Ovary (tissue), 9 donors: ENCODE data around the gene KNOP1. TPM values are rescaled to one million over a fixed set of nuclear protein-coding genes. Genes with fewer than 3 reads are reported as not detected.

ENCODE experiments used
- DNase-seq, 5 donors: peaks; one replicate each; pipeline ENCODE4 v3.0.0-alpha.2; 2019 to 2020
- H3K27ac ChIP-seq, 2 donors: fragments of 200-600 bp; one replicate each; pipeline versions ENCODE4 v1.5.1 to v1.8.0; 2019 to 2022
- H3K27me3 ChIP-seq: fragments of 200-600 bp; one replicate; pipeline ENCODE4 v1.8.0; 2022
- H3K36me3 ChIP-seq: fragments of 200-600 bp; sonication (generic); one replicate; pipeline ENCODE4 v1.5.1; 2019
- H3K4me1 ChIP-seq: one replicate; pipeline ENCODE4 v1.8.1; 2013; ENCODE audit warnings: mild to moderate bottlenecking, moderate library complexity; ENCODE audit not compliant: insufficient read depth
- H3K4me3 ChIP-seq: fragments of 200-600 bp; sonication (generic); one replicate; pipeline ENCODE4 v1.5.1; 2017
- H3K9me3 ChIP-seq, 2 donors: fragments of 200-600 bp in 1 of 2; sonication (generic) in 1 of 2; one replicate each; pipeline versions ENCODE4 v1.5.1 to v1.8.1; 2013 to 2019; ENCODE audit warnings: mild to moderate bottlenecking in 1 of 2, moderate library complexity in 1 of 2
- EP300 ChIP-seq: sonication (generic); formaldehyde crosslinking; IDR thresholded peaks from one replicate; pipeline ENCODE4 v1.6.1; 2017; ENCODE audit warnings: antibody characterized with exemption
- POLR2A ChIP-seq: fragments of 450-650 bp; IDR thresholded peaks from one replicate; pipeline ENCODE4 v1.6.1; 2017; ENCODE audit warnings: antibody characterized with exemption, mild to moderate bottlenecking, moderate library complexity
- WGBS, 3 donors: extraction: QIAGEN DNeasy Blood & Tissue Kit in 1 of 3; methylation state at CpG; one replicate each; pipeline versions ENCODE4 v1.1.5 to v1.1.7; 2013 to 2017; 5-methylcytosine and 5-hydroxymethylcytosine counted together
- intact Hi-C, 4 donors: fragments of 100-400 bp; cut with DNase I; formaldehyde crosslinking; loops; one replicate each; pipeline versions ENCODE4 v1.11.0 to v1.15.1; 2022 to 2023
- polyA plus RNA-seq, 2 donors: library from polyadenylated mRNA; stranded (reverse); fragments of 200-250 nt in 1 of 2; fragments of 350-450 nt in 1 of 2; fragmentation: Illumina TruSeq in 1 of 2; extraction: RNeasy Lipid Tissue Mini Kit (QIAGEN cat#74804) in 1 of 2; gene quantifications; one replicate each; pipeline ENCODE4 v1.2.3, GENCODE V29; 2013 to 2014
- total RNA-seq, 7 donors: library from RNA; depleted of rRNA in 2 of 7; stranded (reverse); fragments of >200 nt in 2 of 7; fragmentation: NEBNext Ultra II Directional in 3 of 7; extraction: Animal tissue kit (Norgen Biotek cat#: 25700) in 3 of 7; gene quantifications; one replicate each; pipeline versions ENCODE4 v1.1.0 to v1.2.4, GENCODE V29; 2016 to 2023
- TF ChIP-seq, protein P1 (sequence below), 3 donors: fragments of 450-650 bp in 2 of 3; fragments of 200-600 bp in 1 of 3; IDR thresholded peaks; one replicate each; pipeline versions ENCODE4 v1.5.1 to v1.8.0; 2016 to 2022; ENCODE audit warnings: antibody characterized with exemption in 3 of 3, mild to moderate bottlenecking in 1 of 3
- donor health status: DM: no; HTN: no; CAD: no; lungs with moderate emphysema.
- donor health status: DM: no; HTN: no; CAD: no.
- donor health status: Bipolar disorder and iron deficiency.
- donor health status: DM: yes; HTN: yes; CAD: no.
- donor health status: DM: no; HTN: no; CAD: no.
- donor health status: DM: yes; HTN: yes; CAD: no.

The KNOP1 gene
- total and polyA plus RNA-seq, 9 donors = 6.4 to 29.9 (median 17.0) TPM

DNA sequence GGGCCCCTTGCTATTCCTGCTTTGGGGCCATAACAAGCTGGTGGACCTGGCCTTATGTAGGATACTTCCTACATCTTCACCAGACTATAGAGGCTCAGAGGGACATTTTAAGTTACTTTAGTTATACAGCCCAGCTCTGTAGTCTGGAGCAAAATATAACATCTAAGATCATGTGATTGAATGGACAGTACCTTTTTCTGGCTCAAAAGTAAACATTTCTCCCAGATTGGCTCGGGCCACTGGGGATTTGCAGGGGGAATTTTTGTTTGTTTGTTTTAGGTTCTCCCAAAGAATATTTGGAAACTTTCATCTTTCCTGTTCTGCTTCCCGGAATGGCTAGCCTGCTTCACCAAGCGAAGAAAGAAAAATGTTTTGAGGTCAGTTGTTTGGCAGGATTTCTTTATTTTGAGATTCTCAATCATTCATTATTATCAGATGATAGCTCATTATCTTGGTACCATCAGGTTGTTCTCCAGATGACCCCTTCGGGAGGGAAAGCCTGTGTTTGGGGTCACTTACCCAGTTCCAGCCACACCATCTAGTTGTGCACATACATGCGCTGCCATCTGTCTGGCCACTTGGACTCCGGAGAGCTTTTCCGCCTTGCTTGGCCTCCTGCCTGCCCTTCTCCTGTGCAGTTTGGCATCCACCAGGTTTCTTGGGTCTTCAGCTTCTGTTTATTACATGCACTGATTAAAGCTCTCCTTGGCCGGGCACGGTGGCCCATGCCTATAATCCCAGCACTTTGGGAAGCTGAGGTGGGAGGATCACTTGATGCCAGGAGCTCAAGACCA, 17.2 kb upstream of the KNOP1 start:
- 50 to 66% (median 51%) methylated on average over 9 of the region's 9 CpGs for WGBS, 3 donors
- TF ChIP-seq, protein P1, sequence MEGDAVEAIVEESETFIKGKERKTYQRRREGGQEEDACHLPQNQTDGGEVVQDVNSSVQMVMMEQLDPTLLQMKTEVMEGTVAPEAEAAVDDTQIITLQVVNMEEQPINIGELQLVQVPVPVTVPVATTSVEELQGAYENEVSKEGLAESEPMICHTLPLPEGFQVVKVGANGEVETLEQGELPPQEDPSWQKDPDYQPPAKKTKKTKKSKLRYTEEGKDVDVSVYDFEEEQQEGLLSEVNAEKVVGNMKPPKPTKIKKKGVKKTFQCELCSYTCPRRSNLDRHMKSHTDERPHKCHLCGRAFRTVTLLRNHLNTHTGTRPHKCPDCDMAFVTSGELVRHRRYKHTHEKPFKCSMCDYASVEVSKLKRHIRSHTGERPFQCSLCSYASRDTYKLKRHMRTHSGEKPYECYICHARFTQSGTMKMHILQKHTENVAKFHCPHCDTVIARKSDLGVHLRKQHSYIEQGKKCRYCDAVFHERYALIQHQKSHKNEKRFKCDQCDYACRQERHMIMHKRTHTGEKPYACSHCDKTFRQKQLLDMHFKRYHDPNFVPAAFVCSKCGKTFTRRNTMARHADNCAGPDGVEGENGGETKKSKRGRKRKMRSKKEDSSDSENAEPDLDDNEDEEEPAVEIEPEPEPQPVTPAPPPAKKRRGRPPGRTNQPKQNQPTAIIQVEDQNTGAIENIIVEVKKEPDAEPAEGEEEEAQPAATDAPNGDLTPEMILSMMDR (IDR thresholded peaks at IDR 0.05) = no peak
- no peak for TF ChIP-seq EP300
- no peak for TF ChIP-seq POLR2A
- H3K27ac ChIP-seq = no peak overlapping the region
- peaks cover 1% of the 10 kb centered on the region for H3K4me1 ChIP-seq
- no peaks in the 10 kb centered on the region for H3K27me3 ChIP-seq
- DNase-seq = no peak
- intact Hi-C loops = no loop called here
- peaks cover 3% of the 10 kb centered on the region for H3K36me3 ChIP-seq
- no peaks in the 10 kb centered on the region for H3K9me3 ChIP-seq
- H3K4me3 ChIP-seq = no peak overlapping the region

DNA sequence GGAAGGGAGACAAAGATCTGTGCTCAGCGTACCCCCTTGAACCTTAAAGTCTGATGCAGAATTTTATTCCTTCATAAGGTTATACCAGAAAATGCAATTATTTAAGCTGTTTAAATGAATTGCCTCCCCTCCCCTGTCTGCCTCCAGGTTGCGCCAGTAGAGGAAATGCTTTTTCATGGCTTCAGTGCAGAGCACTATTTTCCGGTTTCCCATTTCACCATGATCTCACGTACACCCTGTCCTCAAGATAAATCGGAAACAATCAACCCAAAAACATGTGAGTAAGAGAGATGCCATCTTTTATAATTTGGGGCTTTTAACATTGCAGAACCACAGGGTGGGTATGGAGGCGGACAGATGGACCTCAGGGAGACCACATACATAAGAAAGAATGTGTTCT, 15.5 kb upstream of the KNOP1 start:
- no peak for DNase-seq
- intact Hi-C loops = no loop called here
- Histone ChIP-seq H3K9me3 (no peaks in the 10 kb centered on the region), H3K27ac (no peak overlapping the region), H3K36me3 (peaks cover 3% of the 10 kb centered on the region), H3K4me1 (peaks cover 1% of the 10 kb centered on the region), H3K27me3 (no peaks in the 10 kb centered on the region), H3K4me3 (no peak overlapping the region)
- TF ChIP-seq EP300 (no peak), POLR2A (no peak)
- TF ChIP-seq, protein P1 (IDR thresholded peaks at IDR 0.05) = no peak
- 90 to 95% (median 94%) methylated on average over 6 of the region's 6 CpGs for WGBS, 3 donors

DNA sequence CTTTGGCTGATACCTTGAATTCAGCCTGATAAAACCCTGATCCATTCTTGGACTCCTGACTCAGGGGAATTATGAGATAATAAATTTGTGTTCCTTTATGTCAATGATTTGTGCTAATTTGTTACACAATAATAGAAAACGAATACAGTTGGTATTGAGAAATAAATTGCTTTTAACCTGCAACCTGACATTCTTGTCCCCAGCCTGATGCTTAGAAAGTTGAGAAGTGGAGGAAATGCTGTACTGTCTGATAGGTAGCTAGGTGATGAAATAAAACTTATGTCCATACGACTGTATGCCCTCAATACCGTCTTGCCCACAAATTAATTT, 10.6 kb upstream of the KNOP1 start:
- WGBS, 3 donors = 89 to 90% (median 89%) methylated on average over 3 of the region's 3 CpGs

DNA sequence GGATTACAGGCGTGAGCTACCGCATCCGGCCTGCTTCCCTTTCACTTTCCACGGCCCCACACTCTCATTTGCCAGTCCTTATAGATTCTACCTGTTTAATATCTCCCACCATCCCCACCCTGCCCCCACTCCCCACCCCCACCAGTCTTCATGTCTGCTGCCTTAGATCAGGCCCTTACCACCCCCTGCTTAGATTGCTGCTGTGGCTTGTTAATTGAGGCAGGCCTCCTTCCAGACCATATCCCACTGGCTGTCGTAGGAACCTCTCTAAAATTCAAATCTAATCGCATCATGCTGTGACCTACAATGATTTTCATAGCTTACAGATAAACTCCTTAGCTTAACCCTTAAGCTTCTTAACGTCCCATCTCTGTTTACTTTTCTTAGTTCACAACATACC, 5.0 kb upstream of the KNOP1 start:
- Histone ChIP-seq H3K36me3 (no peaks in the 10 kb centered on the region), H3K9me3 (no peaks in the 10 kb centered on the region), H3K4me1 (peaks cover 2% of the 10 kb centered on the region), H3K27ac (no peak overlapping the region), H3K4me3 (no peak overlapping the region), H3K27me3 (no peaks in the 10 kb centered on the region)
- no peak for DNase-seq
- intact Hi-C loops = no loop called here
- TF ChIP-seq, protein P1 (IDR thresholded peaks at IDR 0.05) = no peak
- TF ChIP-seq POLR2A (no peak), EP300 (no peak)
- WGBS, 3 donors = 84 to 85% (median 85%) methylated on average over 7 of the region's 7 CpGs

More for the DNA sequence above, 10.6 kb upstream of the KNOP1 start:
- no peak for DNase-seq
- no peaks in the 10 kb centered on the region for H3K36me3 ChIP-seq
- H3K4me3 ChIP-seq = no peak overlapping the region
- H3K4me1 ChIP-seq = no peaks in the 10 kb centered on the region
- TF ChIP-seq, protein P1 (IDR thresholded peaks at IDR 0.05) = no peak
- no peak for TF ChIP-seq POLR2A
- no peak for TF ChIP-seq EP300
- no peaks in the 10 kb centered on the region for H3K27me3 ChIP-seq
- H3K27ac ChIP-seq = no peak overlapping the region
- intact Hi-C loops = no loop called here
- H3K9me3 ChIP-seq = no peaks in the 10 kb centered on the region
